Stimulated activated CD4-positive, alpha-beta T cell treated with anti-CD3 and anti-CD28 coated beads, Interleukin-4, amount 100 ng/mL, for 4 hours (primary cell): Measurements from ENCODE around the gene SNX33.
A peak's percentile ranks its signal among the peaks of the same experiment; 100 is the strongest.
"Not testable (repeated sequence)": the region's sequence is repeated elsewhere in the genome, so short reads cannot be mapped to it uniquely, and the experiment has no call there.

Experiments
- DNase-seq, 2 experiments: peaks; one replicate each; pipeline ENCODE4 v3.0.0-alpha.2; 2020

SNX33 gene

DNA sequence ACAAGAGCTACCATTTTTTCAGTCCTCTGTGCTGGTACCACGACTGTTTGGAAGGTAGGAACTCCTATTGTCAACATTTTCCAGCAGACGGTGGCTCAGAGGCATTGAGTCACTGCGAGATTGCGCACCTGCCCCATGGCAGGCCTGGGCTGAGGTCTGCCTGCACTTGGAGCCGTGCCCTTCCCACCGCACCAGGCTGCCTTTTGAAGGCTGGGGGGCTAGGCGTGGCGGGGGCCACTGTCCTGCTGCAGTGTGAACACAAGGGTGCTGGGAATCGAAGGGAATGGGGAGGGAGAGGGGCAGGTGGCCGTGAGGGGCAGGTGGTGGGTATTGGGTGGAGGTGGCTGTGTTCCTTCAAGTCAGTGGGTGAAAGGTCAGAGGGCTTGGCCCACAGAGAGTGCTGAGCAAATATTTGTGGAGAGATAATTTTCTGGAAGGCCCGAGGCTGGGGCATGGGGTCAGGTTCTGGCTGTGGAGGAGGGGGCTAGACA lies 16.3 kb downstream of the SNX33 start:
- no peak for DNase-seq

- no peak for DNase-seq
Measured at GRCh38 chr15:75666823-75667501, 19.2 kb downstream of the SNX33 start.

DNA sequence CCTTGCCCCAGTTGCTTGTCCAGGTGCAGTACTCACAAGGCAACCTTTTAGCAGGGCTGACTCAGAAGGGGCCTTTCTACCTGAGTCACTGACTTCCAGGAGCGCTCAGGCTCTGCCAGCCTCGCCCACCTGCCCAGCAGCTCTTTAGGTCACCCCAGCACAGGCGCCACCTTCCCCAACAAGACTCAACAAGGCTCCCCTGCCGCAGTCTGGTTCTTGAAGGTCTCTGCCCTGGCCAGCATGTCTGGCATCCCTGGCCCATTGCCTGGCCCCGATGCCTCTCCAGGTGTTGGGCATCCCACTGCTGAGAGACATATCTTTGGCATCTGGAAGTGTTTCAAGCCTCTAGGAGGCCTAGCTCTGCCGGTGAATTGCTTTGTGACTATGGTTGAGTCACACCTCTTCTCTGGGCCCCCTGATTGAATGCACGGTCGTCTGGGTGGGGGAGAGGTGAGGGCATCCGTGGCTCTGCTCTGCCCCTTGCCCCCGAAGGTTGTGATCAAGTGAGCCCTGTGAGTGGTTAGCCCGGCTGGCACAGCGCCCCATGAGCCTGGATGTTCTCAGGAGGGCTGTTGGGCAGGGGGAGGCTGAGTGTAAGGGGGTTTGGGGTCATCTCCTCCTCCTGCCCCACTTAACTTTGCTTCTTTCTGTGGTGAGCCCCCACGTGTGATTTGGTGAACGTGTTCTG lies 21.6 kb downstream of the SNX33 start:
- no peak for DNase-seq

GRCh38 chr15:75669879-75670212 lies 22.1 kb downstream of the SNX33 start:
- DNase-seq: no peak

GRCh38 chr15:75671730-75672602 lies 24.3 kb downstream of the SNX33 start:
- DNase-seq: no peak

DNA sequence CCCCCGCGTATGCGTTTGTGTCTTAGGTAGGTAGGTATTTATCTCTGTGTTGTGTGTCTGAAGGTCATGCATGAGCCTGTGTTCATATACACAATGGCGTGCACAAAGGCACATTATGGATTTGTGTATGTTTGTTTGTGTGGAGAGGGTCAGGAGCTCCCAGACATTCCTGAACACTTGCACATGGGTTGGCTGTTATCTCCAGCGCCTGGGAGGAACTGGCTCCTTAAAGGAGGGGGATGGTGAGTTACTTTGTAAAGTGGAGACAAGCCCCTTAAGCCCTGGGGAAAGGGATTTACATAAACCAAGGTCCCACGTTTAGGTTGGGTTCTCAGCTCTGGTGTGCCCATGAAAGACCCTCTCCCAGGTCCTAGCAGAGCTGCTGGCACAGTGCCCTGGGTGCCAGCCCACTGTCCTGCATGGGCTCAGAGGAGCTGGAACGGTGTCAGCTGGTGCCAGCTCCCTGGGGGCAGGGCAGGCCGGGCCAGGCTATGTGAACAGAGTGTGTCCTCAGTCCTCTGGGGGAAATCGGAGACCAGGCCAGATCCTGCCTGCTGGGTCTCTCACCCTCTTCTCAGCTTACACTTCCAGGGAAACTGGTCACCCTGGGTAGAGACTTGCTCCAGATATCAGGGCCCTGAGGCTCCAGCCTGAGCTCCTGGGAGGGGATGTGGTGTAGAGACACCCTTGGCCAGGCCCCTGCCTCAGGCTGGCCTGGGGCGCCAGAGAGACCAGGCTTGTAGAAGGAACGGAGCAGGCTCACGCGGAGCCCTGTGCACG lies 25.1 kb downstream of the SNX33 start:
- DNase-seq: no peak

DNA sequence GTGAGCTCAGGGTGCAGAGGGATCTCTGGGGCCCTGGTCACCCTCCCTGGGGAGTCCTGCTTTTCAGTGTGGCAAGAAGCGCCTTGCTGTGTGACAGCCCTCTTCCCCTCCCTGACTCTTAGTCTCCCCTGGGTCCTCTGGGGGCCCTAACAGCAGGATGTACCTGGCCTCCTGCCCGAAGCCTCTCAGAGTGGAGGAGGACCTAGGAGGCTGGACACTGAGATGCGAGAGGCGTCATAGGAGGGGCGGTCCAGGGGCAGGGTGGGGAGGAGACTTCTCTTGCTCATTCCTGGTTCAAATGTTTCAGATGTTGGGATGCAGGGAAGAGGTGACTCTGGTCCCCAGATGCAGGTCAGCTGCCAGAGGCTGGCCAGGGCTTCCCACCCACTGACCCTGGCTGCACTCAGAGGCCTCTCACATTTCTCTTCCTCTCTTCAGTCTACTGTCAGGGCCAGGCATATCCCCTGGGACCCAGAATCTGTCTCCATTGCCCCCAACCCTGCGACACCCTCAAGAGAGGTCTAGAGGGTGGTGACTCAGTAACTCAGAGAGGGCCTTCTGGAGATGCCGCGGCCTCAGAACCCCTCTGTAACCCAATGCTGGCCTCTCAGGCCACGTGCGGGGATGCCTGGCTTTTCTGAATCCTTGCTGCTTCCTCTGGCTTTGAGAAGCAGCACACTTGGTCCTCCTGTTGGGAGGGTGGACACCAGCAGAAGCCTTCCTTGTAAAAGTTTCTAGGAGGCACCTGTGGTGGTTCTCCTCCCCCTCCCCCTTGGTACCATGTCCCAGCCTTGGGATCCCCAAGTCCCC lies 25.9 kb downstream of the SNX33 start:
- no peak for DNase-seq

GRCh38 chr15:75674366-75674765 lies 26.7 kb downstream of the SNX33 start:
- no peak for DNase-seq

GRCh38 chr15:75675579-75676404 lies 28.1 kb downstream of the SNX33 start:
- no peak for DNase-seq

DNA sequence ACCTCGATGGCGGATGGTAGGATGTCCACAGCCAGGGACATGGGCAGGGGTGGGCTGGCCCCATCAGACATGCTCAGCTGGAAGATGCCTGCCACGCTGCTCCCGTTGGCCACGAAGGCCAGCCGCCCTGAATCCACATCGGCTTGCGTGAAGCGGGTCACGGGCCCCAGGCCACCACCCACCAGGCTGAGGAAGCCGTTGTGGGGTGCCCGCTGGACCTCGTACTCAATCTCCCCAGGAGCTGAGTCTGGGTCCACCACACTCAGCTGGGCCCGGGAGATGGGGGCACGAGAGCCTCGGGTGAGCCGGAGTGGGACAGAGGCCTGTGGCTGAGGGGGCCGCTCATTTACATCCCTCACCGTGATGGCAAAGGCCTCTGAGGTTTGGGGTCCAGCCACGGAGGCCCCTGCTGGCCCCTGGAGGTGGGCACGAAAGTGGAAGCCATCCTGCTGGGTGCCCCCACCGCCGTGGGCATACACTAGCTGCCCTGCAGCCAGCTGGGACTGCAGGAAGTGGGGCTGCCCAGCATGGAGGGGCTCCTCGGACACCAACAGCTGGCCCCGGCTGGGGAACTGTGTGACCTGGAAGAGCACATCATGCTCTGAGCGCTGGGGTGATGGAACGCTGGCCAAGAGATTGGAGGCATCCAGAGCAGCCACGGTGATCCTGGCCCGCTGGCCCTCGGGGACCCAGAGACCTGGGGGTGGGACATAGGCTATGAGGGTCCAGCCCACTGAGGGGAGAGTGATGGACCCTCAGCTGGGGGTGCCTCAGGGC lies 29.2 kb downstream of the SNX33 start:
- no peak for DNase-seq

DNA sequence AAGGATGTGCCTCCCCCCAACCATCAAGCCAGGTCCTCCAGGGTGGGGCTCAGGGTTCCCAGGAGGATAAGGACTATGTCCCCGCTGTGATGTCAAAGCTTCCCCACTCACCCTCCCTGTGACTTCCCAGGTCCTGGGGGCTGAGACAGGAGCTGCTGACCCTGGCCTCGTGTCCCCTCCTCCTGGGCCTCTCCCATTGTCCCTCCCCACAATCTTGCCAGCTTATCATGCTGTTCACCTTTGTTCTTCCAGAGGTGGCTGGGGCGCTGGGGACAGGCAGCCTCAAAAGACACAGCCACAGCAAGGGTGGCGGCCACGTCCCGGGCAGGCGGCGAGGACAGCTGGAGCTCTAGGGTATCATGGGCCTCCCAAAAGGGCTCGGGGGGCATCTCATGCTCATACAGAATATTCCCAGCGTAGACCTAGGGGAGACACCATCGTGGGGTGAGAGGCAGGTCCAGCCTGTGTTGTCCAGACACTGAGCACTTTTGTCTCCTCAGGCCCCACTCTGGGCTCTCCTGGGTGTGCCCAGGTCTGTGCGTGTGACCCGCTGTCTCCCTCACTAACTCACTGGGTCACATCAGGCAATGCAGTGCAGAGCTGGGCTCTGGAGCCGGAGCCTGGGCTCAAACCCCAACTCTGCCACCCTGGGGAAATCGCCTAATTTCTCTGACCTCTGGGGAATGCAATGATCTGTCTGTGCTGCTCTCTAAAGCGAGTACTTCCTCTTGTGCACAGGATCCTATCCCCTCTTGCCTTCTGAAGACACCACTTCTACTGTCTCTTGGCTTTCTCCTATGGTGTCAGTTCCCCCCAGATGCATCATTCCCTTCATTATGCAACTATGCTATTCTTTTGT lies 30.0 kb downstream of the SNX33 start:
- no peak for DNase-seq

- not testable (repeated sequence) for DNase-seq
Measured at GRCh38 chr15:75678324-75678690, 30.6 kb downstream of the SNX33 start.

DNA sequence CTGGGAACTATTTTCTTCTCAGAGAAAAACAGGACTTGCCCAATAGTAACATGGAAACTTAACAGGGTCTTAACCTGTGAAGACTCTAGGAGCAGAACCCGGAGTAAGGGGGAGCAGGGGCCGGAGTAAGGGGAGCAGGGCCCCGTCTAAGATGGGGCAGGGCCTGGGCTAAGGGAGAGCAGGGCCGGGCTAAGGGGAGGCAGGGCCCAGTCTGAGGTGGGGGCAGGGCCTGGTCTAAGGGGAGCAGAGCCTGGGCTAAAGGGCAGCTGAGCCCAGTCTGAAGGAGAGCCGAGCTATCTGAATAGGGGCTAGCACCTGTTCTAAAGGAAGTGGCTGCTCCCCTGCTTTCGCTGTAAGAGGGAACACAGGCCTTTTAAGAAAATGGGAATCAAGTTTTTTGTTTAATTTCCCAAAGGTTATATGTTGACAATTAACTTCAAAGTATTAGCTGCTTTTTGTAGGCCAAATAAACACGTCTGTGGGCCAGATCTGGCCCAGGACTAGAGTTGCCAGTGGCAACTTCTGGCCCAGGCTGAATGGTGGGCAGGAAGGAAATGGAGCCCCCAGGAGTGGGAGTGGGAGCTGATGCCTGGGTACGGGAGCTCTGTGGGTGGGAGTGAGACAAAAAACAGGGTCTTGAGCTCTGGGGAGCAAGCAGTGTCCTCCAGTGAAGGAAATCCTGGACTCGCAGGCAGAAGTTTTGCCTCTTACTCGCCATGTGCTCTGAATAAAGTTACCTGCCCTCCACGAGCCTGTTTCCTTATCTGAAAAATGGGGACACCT lies 32.5 kb downstream of the SNX33 start:
- DNase-seq: no peak

GRCh38 chr15:75682181-75683135 lies 34.7 kb downstream of the SNX33 start:
- no peak for DNase-seq

- DNase-seq: peak; percentile 55 to 69
Measured at GRCh38 chr15:75683646-75684312, 36.1 kb downstream of the SNX33 start.

- DNase-seq: no peak
Measured at GRCh38 chr15:75684648-75685047, 36.9 kb downstream of the SNX33 start.

DNA sequence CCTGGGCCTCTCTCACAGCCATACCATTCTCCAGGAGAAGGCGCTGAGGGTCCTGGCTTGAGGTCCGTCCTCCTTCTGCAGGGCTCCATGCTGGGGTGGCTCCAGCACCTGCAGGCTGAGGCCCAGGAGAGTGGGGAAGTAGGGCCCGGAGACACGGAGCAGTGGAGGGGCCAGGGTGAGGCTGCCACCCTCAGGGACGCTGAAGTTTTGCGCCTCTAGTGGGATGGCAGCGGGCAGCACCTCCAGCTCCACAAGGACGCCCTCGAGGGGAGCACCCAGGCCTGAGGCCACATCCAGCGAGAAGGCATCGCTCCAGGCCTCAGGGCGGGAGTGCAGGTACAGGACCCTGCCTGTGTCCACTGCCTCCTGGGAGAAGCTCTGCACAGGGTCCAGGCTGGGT lies 37.5 kb downstream of the SNX33 start:
- no peak for DNase-seq
